Measurements from ENCODE around the gene CASK. TPM values are rescaled to one million over a fixed set of nuclear protein-coding genes. Genes with fewer than 3 reads are reported as not detected.

CASK gene
- polyA plus RNA-seq, 1 donor from 2014 or later = 58.3 TPM

DNA sequence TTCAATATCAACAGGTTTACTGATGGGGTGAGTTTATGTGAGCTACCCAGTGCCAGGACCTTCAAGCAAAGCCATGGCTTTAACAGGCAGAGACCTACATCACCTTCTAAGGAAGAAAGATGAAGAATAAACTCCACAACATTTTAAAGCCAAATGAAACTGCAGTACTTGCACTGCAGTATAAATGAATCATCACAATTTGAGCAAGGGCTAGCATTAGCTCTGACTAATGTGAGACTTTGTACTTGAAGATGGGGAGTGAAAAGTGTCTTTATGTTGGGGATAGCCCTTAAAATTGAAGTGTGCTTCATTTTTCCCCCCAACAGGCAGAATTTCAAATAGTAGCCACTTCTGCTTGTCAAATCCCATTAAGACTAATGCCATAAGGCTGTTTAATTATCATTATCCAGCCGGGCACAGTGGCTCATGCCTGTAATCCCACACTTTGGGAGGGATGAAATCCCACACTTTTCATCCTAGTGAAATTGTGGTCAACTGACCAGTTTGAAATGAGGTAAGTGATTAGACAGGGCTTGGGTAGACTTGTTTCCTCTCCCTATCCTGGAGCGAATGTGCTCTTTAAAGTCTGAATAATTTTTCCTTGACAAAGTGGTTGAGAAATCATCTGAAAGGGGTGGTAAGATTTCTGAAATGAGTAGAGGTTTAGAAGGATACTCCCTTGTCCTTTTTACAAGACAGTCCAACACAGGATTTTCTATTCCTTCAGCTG lies 261.8 kb downstream of the CASK start:
- no peaks in the 10 kb centered on the region for H3K36me3 ChIP-seq (ENCODE audit: insufficient read depth, low read length)

DNA sequence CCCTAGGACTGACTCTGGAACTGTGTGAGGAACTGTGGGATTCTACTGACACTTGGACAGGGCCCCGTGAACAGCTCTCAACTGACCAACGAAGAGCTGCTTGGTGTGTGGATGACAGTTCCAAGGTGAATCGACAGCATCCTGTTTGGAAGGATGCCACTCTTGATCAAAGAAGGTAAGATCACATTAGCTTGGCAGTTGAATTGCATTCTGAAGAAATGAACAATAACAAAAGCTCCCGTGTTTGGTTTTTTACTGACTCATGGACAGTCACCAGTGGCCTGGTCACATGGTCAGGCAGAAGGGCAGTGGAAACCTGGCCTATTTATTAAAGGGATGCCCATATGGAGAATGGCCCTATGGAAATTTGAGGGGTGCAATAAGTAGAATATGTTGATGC lies 267.7 kb downstream of the CASK start:
- Histone ChIP-seq H4K20me1 (ENCODE audit: insufficient read depth) (no peaks in the 10 kb centered on the region), H3K9me3 (ENCODE audit: low read length) (no peaks in the 10 kb centered on the region), H3K9me2 (ENCODE audit: insufficient read depth, low read length) (no peaks in the 10 kb centered on the region), H3K36me3 (ENCODE audit: insufficient read depth, low read length) (no peaks in the 10 kb centered on the region), H3K27me3 (ENCODE audit: insufficient read depth, low read depth, low read length) (no peaks in the 10 kb centered on the region), H2AFZ (ENCODE audit: low read depth, low read length) (no peak overlapping the region), H3F3A (ENCODE audit: insufficient read depth, low read length, poor library complexity, severe bottlenecking) (no peaks in the 10 kb centered on the region), H3K27ac (ENCODE audit: low read length) (no peak overlapping the region), H3K79me2 (replicated peaks; ENCODE audit: insufficient read depth, low read length) (no peaks in the 10 kb centered on the region), H3K4me3 (ENCODE audit: low read length) (no peak overlapping the region), H3K9ac (ENCODE audit: low read length) (no peak overlapping the region), H3K4me2 (ENCODE audit: low read length) (no peak overlapping the region)
- TF ChIP-seq RAD21 (conservative IDR thresholded peaks at IDR 0.05) (no peak), POLR2AphosphoS5 (IDR thresholded peaks at IDR 0.05) (no peak), MXI1 (conservative IDR thresholded peaks at IDR 0.05; ENCODE audit: poor library complexity, severe bottlenecking) (no peak), TAF1 (IDR thresholded peaks at IDR 0.05; ENCODE audit: low read depth) (no peak), EP300 (conservative IDR thresholded peaks at IDR 0.05; ENCODE audit: poor library complexity, severe bottlenecking) (no peak), SMC3 (conservative IDR thresholded peaks at IDR 0.05; ENCODE audit: poor library complexity) (no peak), EZH2 (IDR thresholded peaks at IDR 0.05; ENCODE audit: borderline replicate concordance, insufficient read depth, low read length, poor library complexity, severe bottlenecking) (no peak)
- TF ChIP-seq, protein P1, sequence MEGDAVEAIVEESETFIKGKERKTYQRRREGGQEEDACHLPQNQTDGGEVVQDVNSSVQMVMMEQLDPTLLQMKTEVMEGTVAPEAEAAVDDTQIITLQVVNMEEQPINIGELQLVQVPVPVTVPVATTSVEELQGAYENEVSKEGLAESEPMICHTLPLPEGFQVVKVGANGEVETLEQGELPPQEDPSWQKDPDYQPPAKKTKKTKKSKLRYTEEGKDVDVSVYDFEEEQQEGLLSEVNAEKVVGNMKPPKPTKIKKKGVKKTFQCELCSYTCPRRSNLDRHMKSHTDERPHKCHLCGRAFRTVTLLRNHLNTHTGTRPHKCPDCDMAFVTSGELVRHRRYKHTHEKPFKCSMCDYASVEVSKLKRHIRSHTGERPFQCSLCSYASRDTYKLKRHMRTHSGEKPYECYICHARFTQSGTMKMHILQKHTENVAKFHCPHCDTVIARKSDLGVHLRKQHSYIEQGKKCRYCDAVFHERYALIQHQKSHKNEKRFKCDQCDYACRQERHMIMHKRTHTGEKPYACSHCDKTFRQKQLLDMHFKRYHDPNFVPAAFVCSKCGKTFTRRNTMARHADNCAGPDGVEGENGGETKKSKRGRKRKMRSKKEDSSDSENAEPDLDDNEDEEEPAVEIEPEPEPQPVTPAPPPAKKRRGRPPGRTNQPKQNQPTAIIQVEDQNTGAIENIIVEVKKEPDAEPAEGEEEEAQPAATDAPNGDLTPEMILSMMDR (IDR thresholded peaks at IDR 0.05; ENCODE audit: poor library complexity, severe bottlenecking) = no peak
- TF ChIP-seq, protein P2, sequence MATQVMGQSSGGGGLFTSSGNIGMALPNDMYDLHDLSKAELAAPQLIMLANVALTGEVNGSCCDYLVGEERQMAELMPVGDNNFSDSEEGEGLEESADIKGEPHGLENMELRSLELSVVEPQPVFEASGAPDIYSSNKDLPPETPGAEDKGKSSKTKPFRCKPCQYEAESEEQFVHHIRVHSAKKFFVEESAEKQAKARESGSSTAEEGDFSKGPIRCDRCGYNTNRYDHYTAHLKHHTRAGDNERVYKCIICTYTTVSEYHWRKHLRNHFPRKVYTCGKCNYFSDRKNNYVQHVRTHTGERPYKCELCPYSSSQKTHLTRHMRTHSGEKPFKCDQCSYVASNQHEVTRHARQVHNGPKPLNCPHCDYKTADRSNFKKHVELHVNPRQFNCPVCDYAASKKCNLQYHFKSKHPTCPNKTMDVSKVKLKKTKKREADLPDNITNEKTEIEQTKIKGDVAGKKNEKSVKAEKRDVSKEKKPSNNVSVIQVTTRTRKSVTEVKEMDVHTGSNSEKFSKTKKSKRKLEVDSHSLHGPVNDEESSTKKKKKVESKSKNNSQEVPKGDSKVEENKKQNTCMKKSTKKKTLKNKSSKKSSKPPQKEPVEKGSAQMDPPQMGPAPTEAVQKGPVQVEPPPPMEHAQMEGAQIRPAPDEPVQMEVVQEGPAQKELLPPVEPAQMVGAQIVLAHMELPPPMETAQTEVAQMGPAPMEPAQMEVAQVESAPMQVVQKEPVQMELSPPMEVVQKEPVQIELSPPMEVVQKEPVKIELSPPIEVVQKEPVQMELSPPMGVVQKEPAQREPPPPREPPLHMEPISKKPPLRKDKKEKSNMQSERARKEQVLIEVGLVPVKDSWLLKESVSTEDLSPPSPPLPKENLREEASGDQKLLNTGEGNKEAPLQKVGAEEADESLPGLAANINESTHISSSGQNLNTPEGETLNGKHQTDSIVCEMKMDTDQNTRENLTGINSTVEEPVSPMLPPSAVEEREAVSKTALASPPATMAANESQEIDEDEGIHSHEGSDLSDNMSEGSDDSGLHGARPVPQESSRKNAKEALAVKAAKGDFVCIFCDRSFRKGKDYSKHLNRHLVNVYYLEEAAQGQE (IDR thresholded peaks at IDR 0.05; ENCODE audit: borderline replicate concordance) = no peak

More for the DNA sequence above, 261.8 kb downstream of the CASK start:
- TF ChIP-seq SMC3 (conservative IDR thresholded peaks at IDR 0.05; ENCODE audit: poor library complexity) = no peak
- no peak for TF ChIP-seq POLR2AphosphoS5 (IDR thresholded peaks at IDR 0.05)
- no peak for TF ChIP-seq EP300 (conservative IDR thresholded peaks at IDR 0.05; ENCODE audit: poor library complexity, severe bottlenecking)
- TF ChIP-seq, protein P2 (IDR thresholded peaks at IDR 0.05; ENCODE audit: borderline replicate concordance) = no peak
- no peak for TF ChIP-seq TAF1 (IDR thresholded peaks at IDR 0.05; ENCODE audit: low read depth)
- TF ChIP-seq, protein P1 (IDR thresholded peaks at IDR 0.05; ENCODE audit: poor library complexity, severe bottlenecking) = no peak
- no peak for TF ChIP-seq RAD21 (conservative IDR thresholded peaks at IDR 0.05)
- TF ChIP-seq MXI1 (conservative IDR thresholded peaks at IDR 0.05; ENCODE audit: poor library complexity, severe bottlenecking) = no peak
- no peak for TF ChIP-seq EZH2 (IDR thresholded peaks at IDR 0.05; ENCODE audit: borderline replicate concordance, insufficient read depth, low read length, poor library complexity, severe bottlenecking)
- H3K27ac ChIP-seq (ENCODE audit: low read length) = no peak overlapping the region
- no peak overlapping the region for H2AFZ ChIP-seq (ENCODE audit: low read depth, low read length)
- H3F3A ChIP-seq (ENCODE audit: insufficient read depth, low read length, poor library complexity, severe bottlenecking) = no peaks in the 10 kb centered on the region
- H3K9ac ChIP-seq (ENCODE audit: low read length) = no peak overlapping the region
- no peaks in the 10 kb centered on the region for H3K79me2 ChIP-seq (replicated peaks; ENCODE audit: insufficient read depth, low read length)
- no peaks in the 10 kb centered on the region for H3K9me3 ChIP-seq (ENCODE audit: low read length)
- H3K4me2 ChIP-seq (ENCODE audit: low read length) = no peak overlapping the region
- no peaks in the 10 kb centered on the region for H3K27me3 ChIP-seq (ENCODE audit: insufficient read depth, low read depth, low read length)
- no peak overlapping the region for H3K4me3 ChIP-seq (ENCODE audit: low read length)
- H4K20me1 ChIP-seq (ENCODE audit: insufficient read depth) = no peaks in the 10 kb centered on the region
- H3K9me2 ChIP-seq (ENCODE audit: insufficient read depth, low read length) = no peaks in the 10 kb centered on the region
